ENCODE data around the gene UBE2Z. TPM values are rescaled to one million over a fixed set of nuclear protein-coding genes. Genes with fewer than 3 reads are reported as not detected.

UBE2Z gene
- total RNA-seq, 1 donor from 2014 or later: 29.2 TPM

DNA sequence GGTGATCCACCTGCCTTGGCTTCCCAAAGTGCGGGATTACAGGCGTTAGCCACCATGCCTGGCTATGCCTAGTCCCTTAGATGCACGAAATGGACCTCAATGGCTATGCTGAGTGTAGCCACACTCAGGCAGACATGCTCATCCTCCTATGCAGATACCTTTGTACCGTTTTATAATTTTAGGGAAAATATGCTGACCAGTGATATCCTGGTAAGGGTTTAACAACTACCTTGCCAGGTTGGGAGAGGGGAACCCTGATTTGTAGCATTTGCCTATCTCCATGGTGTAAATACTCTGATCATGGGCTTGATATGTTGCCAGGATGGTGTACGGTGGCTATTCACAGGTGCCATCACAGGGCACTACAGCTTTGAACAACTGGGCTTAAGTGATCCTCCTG lies 43.4 kb downstream of the UBE2Z start:
- H3K36me3 ChIP-seq (ENCODE audit: control insufficient read depth in 3 of 3, insufficient read depth in 3 of 3, low read length in 3 of 3): no peaks in the 10 kb centered on the region
- no peak overlapping the region for H3K9ac ChIP-seq (ENCODE audit: low read depth in 1 of 3, low read length in 3 of 3)
- H3K27me3 ChIP-seq (ENCODE audit: control insufficient read depth in 3 of 3, insufficient read depth in 3 of 3, low read length in 3 of 3): peaks cover 13 to 25% (median 20%) of the 10 kb centered on the region in 3 donors
- H3K27ac ChIP-seq (ENCODE audit: low read depth, low read length): no peak overlapping the region
- H3K4me1 ChIP-seq (ENCODE audit: control insufficient read depth in 3 of 3, insufficient read depth in 3 of 3, low read length in 3 of 3): no peaks in the 10 kb centered on the region
- no peaks in the 10 kb centered on the region for H3K9me3 ChIP-seq (ENCODE audit: control insufficient read depth in 3 of 3, low read length in 3 of 3)
- no peak overlapping the region for H3K4me3 ChIP-seq (ENCODE audit: low read length in 3 of 3)

DNA sequence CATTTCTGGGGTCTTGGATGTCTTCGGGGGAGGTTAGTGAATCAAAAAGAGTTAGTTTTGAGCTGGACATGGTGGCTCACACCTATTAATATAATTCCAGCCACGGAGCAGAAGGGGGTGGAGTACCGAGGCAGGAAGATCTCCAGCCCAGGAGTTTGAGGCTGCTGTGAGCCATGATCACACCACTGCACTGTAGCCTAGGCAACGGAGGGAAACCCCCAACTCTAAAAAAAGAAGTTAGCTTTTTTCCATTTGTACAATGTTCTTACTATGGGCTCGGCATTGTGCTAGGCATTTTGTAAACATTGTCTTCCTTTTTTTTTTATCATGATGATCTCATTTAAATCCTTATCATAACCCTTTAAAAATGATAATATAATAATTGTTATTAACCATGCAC lies 44.7 kb downstream of the UBE2Z start:
- H3K4me3 ChIP-seq (ENCODE audit: low read length in 3 of 3): no peak overlapping the region
- H3K4me1 ChIP-seq (ENCODE audit: control insufficient read depth in 3 of 3, insufficient read depth in 3 of 3, low read length in 3 of 3): no peaks in the 10 kb centered on the region
- H3K27me3 ChIP-seq (ENCODE audit: control insufficient read depth in 3 of 3, insufficient read depth in 3 of 3, low read length in 3 of 3): peaks cover 13 to 25% (median 20%) of the 10 kb centered on the region in 3 donors
- no peak overlapping the region for H3K27ac ChIP-seq (ENCODE audit: low read depth, low read length)
- H3K36me3 ChIP-seq (ENCODE audit: control insufficient read depth in 3 of 3, insufficient read depth in 3 of 3, low read length in 3 of 3): no peaks in the 10 kb centered on the region
- no peaks in the 10 kb centered on the region for H3K9me3 ChIP-seq (ENCODE audit: control insufficient read depth in 3 of 3, low read length in 3 of 3)
- no peak overlapping the region for H3K9ac ChIP-seq (ENCODE audit: low read depth in 1 of 3, low read length in 3 of 3)

DNA sequence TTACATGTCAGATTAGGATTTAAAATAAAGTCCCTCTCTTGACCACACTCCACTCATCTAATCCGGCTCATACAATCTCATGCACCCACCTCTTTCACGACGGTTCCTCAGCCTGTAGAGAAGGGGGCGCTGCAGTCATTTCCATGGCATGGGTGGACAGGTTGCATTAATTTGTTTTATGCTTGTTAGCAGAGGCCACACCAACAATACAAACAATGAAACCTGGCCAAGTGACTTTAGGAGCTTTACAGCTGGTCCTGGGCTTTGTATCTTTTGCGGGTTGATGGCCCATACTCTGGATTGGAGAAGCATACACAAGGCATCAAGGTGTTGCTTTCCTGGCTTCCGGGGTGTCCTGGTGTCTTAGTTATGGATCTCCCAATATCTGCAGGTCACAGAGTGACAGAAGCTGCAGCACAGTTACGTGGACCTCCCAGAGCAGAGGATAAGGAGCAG lies 46.1 kb downstream of the UBE2Z start:
- Histone ChIP-seq H3K27ac (ENCODE audit: low read depth, low read length) (no peak overlapping the region), H3K4me1 (ENCODE audit: control insufficient read depth in 3 of 3, insufficient read depth in 3 of 3, low read length in 3 of 3) (no peaks in the 10 kb centered on the region), H3K27me3 (ENCODE audit: control insufficient read depth in 3 of 3, insufficient read depth in 3 of 3, low read length in 3 of 3) (peaks cover 15 to 32% (median 26%) of the 10 kb centered on the region in 3 donors), H3K9ac (ENCODE audit: low read depth in 1 of 3, low read length in 3 of 3) (no peak overlapping the region), H3K4me3 (ENCODE audit: low read length in 3 of 3) (no peak overlapping the region), H3K36me3 (ENCODE audit: control insufficient read depth in 3 of 3, insufficient read depth in 3 of 3, low read length in 3 of 3) (no peaks in the 10 kb centered on the region), H3K9me3 (ENCODE audit: control insufficient read depth in 3 of 3, low read length in 3 of 3) (no peaks in the 10 kb centered on the region)

DNA sequence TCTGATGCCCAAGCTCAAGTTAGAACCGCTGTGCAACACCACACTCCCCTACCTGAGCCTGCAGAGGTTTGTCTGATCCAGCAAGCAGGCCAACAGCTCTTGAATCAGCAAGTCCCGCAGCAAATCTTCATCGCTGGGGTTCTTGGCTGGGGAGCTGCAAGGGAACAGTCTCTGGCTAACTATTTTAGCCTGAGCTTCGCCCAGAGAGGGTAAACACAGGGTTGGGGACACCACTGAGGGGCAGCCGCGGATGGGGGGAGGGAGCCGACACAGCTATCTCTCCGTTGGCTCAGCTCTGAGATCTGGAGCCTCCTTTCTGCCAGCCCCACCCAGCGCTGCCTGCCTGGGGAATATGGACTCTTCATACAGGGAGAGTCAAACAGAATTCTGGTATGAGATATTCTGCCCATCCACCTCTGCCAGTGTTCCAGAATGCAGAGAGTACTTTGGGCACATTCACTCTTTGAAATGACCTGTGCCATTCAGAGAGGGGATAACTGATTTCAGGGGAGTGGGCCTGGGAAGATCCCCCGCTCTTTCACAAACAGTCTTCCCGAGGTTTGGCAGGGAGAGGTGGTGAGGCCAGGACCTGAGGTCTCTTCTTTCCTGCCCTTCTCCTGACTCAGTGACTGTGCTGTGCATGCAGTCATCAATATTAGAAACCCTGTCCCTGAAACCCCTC lies 52.8 kb downstream of the UBE2Z start:
- H3K9ac ChIP-seq (ENCODE audit: low read depth in 1 of 3, low read length in 3 of 3): no peak overlapping the region

DNA sequence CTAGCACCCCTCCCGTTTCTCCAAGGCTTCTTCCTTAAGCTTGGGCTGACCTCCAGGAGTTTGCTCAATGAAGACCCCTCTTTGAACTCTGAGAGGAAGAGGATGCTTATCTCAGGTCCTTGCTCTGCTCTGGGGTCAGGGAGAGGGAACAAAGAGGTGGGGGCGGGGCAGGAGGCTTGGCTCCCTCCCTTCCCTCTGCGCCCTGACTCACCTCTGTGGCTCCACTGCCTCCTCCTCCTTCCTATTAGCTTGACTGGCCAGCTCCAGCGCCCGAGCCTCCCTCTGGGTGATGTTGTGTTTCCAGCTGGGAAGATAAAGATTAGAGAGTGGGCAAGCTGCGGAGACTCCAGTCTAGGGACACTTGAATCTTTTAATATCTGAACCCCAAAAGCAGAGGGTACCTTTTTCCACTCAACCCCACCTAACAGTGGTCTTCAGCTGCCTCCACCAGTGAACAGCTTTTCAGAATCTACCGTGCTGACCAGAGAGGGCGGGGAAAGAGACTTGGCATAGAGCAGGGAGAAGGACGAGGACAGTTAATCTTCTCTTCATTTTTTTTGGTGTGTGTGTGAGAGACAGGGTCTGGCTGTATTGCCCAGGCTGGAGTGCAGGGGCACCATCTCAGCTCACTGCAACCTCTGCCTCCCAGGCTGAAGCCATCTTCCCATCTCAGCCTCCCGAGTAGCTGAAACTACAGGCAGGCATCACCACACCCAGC lies 53.5 kb downstream of the UBE2Z start:
- Histone ChIP-seq H3K36me3 (ENCODE audit: control insufficient read depth in 3 of 3, insufficient read depth in 3 of 3, low read length in 3 of 3) (no peaks in the 10 kb centered on the region), H3K4me3 (ENCODE audit: low read length in 3 of 3) (no peak overlapping the region), H3K27me3 (ENCODE audit: control insufficient read depth in 3 of 3, insufficient read depth in 3 of 3, low read length in 3 of 3) (peaks cover 32 to 41% (median 39%) of the 10 kb centered on the region in 3 donors), H3K9me3 (ENCODE audit: control insufficient read depth in 3 of 3, low read length in 3 of 3) (no peaks in the 10 kb centered on the region), H3K4me1 (ENCODE audit: control insufficient read depth in 3 of 3, insufficient read depth in 3 of 3, low read length in 3 of 3) (no peaks in the 10 kb centered on the region), H3K27ac (ENCODE audit: low read depth, low read length) (no peak overlapping the region), H3K9ac (ENCODE audit: low read depth in 1 of 3, low read length in 3 of 3) (no peak overlapping the region)

More for the DNA sequence above, 52.8 kb downstream of the UBE2Z start:
- Histone ChIP-seq H3K27ac (ENCODE audit: low read depth, low read length) (no peak overlapping the region), H3K9me3 (ENCODE audit: control insufficient read depth in 3 of 3, low read length in 3 of 3) (no peaks in the 10 kb centered on the region), H3K4me1 (ENCODE audit: control insufficient read depth in 3 of 3, insufficient read depth in 3 of 3, low read length in 3 of 3) (no peaks in the 10 kb centered on the region), H3K4me3 (ENCODE audit: low read length in 3 of 3) (no peak overlapping the region), H3K36me3 (ENCODE audit: control insufficient read depth in 3 of 3, insufficient read depth in 3 of 3, low read length in 3 of 3) (no peaks in the 10 kb centered on the region), H3K27me3 (ENCODE audit: control insufficient read depth in 3 of 3, insufficient read depth in 3 of 3, low read length in 3 of 3) (peaks cover 32 to 40% (median 39%) of the 10 kb centered on the region in 3 donors)

DNA sequence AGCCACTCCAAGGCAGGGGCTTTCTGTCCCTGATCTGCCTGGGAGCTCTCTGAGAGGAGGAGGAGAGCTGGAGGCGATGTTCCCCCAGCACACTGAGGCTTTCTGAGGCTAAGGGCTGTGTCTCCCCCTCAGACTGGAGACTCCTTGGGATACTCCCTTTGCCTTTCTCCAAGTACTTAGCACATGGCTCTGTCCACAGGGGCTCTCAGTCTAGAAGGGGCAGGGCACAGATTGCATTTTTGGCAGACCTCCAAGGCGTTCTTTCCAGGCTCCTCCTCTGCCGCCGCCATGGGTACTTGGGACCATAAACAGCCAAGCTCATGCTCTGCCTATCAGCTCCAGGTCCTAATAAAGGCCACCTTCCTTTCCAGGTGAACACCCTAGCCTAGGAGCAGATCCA lies 62.0 kb downstream of the UBE2Z start:
- Histone ChIP-seq H3K27me3 (ENCODE audit: control insufficient read depth in 3 of 3, insufficient read depth in 3 of 3, low read length in 3 of 3) (peaks cover 15 to 40% (median 36%) of the 10 kb centered on the region in 3 donors), H3K9ac (ENCODE audit: low read depth in 1 of 3, low read length in 3 of 3) (no peak overlapping the region), H3K4me1 (ENCODE audit: control insufficient read depth in 3 of 3, insufficient read depth in 3 of 3, low read length in 3 of 3) (no peaks in the 10 kb centered on the region)

DNA sequence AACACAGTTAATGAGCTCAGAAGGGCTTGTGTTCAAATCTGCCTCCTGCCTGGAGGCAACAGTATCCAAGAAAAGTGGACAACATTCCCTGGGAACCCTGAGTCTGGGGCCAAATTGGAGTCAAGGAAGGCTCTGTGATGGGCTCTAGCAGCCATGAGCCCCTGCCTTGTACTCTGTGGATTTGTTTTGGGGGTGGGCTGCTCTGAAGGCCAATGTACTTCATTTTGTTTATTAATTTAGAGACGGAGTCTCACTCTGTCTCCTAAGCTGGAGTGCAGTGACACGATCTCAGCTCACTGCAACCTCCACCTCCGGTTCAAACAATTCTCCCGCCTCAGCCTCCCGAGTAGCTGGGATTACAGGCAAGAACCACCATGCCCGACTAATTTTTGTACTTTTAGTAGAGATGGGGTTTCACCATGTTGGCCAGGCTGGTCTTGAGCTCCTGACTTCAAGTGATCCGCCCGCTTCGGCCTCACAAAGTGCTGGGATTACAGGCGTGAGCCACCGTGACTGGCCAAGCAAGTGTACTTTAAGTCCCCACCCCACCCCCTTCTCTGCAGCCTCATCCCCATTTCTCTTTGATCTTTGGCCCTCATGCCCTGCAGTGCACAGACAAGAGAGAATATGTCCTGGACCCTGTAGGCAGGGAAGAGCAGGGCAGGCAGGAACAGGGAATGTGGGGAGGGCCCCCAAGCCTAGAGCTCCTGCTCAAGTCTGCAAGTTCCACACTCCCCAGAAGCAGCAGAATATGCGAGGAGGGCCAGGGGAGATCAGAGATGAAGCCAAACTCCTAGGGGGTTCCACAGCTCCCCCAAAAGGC lies 62.9 kb downstream of the UBE2Z start:
- peaks cover 15 to 37% (median 36%) of the 10 kb centered on the region in 3 donors for H3K27me3 ChIP-seq (ENCODE audit: control insufficient read depth in 3 of 3, insufficient read depth in 3 of 3, low read length in 3 of 3)
- no peaks in the 10 kb centered on the region for H3K9me3 ChIP-seq (ENCODE audit: control insufficient read depth in 3 of 3, low read length in 3 of 3)
- H3K4me1 ChIP-seq (ENCODE audit: control insufficient read depth in 3 of 3, insufficient read depth in 3 of 3, low read length in 3 of 3): no peaks in the 10 kb centered on the region
- H3K36me3 ChIP-seq (ENCODE audit: control insufficient read depth in 3 of 3, insufficient read depth in 3 of 3, low read length in 3 of 3): no peaks in the 10 kb centered on the region
- no peak overlapping the region for H3K4me3 ChIP-seq (ENCODE audit: low read length in 3 of 3)
- H3K27ac ChIP-seq (ENCODE audit: low read depth, low read length): no peak overlapping the region
- H3K9ac ChIP-seq (ENCODE audit: low read depth in 1 of 3, low read length in 3 of 3): no peak overlapping the region

More for the DNA sequence above, 62.0 kb downstream of the UBE2Z start:
- Histone ChIP-seq H3K4me3 (ENCODE audit: low read length in 3 of 3) (no peak overlapping the region), H3K9me3 (ENCODE audit: control insufficient read depth in 3 of 3, low read length in 3 of 3) (no peaks in the 10 kb centered on the region), H3K27ac (ENCODE audit: low read depth, low read length) (no peak overlapping the region), H3K36me3 (ENCODE audit: control insufficient read depth in 3 of 3, insufficient read depth in 3 of 3, low read length in 3 of 3) (no peaks in the 10 kb centered on the region)

DNA sequence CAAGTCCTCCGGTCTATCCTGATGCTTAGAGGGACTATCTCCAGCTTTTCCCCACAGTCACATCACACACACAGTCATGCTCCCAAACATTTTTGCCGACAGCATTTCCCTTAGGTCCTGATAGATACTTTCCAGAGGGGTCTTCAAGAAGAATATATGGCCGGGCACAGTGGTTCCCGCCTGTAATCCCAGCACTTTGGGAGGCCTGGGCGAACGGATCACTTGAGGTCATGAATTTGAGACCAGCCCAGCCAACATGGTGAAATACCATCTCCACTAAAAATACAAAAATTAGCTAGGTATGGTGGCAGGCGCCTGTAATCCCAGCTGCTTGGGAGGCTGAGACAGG lies 64.5 kb downstream of the UBE2Z start:
- Histone ChIP-seq H3K36me3 (ENCODE audit: control insufficient read depth in 3 of 3, insufficient read depth in 3 of 3, low read length in 3 of 3) (no peaks in the 10 kb centered on the region), H3K27ac (ENCODE audit: low read depth, low read length) (no peak overlapping the region), H3K4me3 (ENCODE audit: low read length in 3 of 3) (no peak overlapping the region), H3K9ac (ENCODE audit: low read depth in 1 of 3, low read length in 3 of 3) (no peak overlapping the region), H3K4me1 (ENCODE audit: control insufficient read depth in 3 of 3, insufficient read depth in 3 of 3, low read length in 3 of 3) (no peaks in the 10 kb centered on the region), H3K27me3 (ENCODE audit: control insufficient read depth in 3 of 3, insufficient read depth in 3 of 3, low read length in 3 of 3) (peaks cover 10 to 40% (median 32%) of the 10 kb centered on the region in 3 donors), H3K9me3 (ENCODE audit: control insufficient read depth in 3 of 3, low read length in 3 of 3) (no peaks in the 10 kb centered on the region)

DNA sequence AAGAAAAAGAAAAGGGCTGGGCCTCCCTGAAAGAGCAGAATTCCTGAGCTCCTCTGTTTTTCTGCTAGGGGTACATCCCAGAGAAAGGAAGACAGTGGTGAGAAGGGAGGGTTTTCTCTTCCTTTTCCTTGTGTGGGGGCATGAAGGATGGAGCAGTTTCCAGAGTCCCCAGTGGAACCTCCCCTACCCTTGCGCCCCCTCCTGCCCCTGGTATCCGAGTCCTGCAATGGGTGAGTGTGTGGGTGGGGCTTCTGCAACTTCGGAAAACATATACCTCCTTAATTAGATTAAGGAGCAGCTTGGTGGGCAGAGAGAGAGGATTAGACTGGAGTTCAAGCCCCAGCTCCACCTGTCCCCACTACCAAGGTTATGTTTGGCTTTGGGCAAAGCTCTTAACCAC lies 65.6 kb downstream of the UBE2Z start:
- Histone ChIP-seq H3K9ac (ENCODE audit: low read depth in 1 of 3, low read length in 3 of 3) (no peak overlapping the region), H3K9me3 (ENCODE audit: control insufficient read depth in 3 of 3, low read length in 3 of 3) (no peaks in the 10 kb centered on the region), H3K27me3 (ENCODE audit: control insufficient read depth in 3 of 3, insufficient read depth in 3 of 3, low read length in 3 of 3) (peaks cover 10 to 32% (median 29%) of the 10 kb centered on the region in 3 donors), H3K4me3 (ENCODE audit: low read length in 3 of 3) (no peak overlapping the region), H3K27ac (ENCODE audit: low read depth, low read length) (no peak overlapping the region), H3K4me1 (ENCODE audit: control insufficient read depth in 3 of 3, insufficient read depth in 3 of 3, low read length in 3 of 3) (no peaks in the 10 kb centered on the region), H3K36me3 (ENCODE audit: control insufficient read depth in 3 of 3, insufficient read depth in 3 of 3, low read length in 3 of 3) (no peaks in the 10 kb centered on the region)

Measured in skeletal muscle tissue (tissue), 4 donors.